Stimulated activated CD4-positive, alpha-beta T cell treated with anti-CD3 and anti-CD28 coated beads, Interleukin-1b, Interleukin-23, amount 100 ng/mL, for 4 hours (primary cell): Measurements from ENCODE around the gene SERPINA3.

Source experiments
- DNase-seq, 2 donors: peaks; one replicate each; pipeline ENCODE4 v3.0.0-alpha.2; 2020; ENCODE audit warnings: low read depth in 2 of 2

The SERPINA3 gene

DNA sequence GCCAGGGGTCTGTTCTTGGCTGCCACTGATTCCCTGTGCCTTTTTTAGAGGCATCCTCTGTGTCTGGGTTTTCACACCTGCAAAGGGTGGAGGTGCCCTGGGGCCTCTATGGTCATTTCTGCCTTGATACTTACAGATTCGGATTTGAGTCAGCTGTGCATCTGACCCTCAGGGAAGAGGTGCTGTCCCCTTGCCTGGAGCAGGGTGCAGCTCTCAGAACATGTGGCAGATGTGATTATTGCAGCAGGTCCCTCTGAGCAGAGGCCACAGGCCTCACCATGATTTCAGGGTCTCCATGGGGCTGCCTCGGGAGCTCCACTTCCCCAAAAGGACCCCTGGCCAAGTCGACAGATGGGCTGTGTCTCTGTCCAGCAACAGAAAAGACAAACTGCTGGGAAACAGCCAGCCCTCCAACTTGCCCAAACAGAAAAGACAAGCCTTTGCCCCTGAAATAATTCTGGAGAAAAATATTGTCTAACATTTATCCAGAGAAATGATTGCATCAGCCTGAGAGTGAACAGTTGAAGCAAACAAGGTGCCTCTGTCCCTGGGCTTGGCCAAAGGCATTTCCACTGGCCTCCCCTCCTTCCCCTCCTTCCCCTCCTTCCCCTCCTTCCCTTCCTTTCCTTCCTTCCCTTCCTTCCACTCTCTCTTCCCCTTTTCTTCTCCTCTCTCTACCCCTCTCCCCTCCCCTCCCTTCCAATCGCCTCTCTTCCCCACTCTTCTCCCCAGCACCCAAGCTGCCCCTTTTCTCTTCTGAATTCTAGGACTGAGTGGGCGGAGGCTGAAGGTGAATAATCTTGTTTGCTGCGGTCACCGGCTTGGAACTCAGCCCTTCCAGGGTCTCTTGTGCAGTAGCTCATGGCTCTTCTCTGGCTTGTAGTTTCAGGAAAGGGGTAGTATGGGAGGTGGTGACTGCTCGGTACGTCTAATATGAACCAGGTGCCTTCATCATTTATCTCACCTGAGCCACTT is 676 bp downstream of the SERPINA3 start:
- DNase-seq, result no peak

DNA sequence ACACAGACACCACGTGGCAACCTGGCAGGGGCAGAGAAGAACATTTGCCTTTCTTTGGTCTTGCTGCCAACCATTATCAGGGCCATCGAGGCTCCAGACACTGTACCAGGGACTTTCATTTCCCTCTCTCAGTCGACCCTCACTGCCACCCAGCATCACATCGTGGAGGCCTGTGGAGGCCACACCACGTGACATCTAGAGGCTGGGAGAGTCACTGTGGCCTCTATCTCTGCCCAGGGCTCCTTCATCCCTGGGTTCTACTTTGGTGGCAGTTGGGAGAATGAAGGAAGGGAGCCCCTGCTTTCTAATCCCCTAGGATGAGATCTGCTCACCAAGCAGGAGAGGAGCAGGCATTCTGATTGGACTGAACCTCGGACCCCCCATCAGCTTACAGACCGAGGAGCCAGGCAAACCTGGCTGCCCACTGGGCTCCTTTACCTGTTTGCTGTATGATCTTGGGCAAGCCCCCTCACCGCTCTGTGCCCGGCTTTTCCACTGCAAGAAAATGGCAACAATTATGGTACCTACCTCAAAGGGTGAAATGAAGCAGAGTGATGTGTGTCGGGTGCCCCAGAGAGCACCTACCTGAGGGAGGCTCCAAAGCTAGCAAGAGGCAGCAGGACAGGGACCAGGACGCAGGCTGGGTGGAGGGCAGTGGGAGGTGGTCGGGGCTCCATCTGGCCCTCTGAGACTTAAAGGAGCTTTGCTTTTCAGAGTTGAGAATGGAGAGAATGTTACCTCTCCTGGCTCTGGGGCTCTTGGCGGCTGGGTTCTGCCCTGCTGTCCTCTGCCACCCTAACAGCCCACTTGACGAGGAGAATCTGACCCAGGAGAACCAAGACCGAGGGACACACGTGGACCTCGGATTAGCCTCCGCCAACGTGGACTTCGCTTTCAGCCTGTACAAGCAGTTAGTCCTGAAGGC is 1.8 kb downstream of the SERPINA3 start:
- DNase-seq, result no peak

DNA sequence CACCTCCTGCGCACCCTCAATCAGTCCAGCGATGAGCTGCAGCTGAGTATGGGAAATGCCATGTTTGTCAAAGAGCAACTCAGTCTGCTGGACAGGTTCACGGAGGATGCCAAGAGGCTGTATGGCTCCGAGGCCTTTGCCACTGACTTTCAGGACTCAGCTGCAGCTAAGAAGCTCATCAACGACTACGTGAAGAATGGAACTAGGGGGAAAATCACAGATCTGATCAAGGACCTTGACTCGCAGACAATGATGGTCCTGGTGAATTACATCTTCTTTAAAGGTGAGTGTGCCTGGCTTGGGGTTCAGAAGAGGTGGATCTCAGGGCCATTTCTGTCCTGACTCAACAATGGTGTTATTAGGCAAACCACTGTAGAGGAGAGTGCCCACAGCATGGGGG is 2.6 kb downstream of the SERPINA3 start:
- no peak for DNase-seq

DNA sequence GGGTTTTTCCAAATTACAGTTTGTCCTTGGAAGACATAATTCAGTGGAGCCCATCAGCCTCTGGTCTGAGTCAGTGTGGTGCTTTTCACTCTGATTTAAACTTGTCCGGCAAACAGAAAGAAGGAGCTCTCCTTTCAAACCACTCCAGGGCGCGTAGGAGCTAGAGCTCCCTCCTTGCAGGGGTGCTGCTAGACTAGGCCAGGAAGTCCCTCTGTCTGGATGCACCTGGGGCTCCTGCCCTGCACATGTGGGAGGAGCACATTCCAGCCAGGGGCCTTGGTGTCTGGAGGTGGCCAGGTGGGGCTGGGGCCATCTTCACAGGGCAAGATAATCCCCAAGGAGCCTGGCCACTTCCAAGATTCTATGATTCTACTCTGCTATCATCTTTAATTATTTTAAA is 3.1 kb downstream of the SERPINA3 start:
- DNase-seq, result no peak

DNA sequence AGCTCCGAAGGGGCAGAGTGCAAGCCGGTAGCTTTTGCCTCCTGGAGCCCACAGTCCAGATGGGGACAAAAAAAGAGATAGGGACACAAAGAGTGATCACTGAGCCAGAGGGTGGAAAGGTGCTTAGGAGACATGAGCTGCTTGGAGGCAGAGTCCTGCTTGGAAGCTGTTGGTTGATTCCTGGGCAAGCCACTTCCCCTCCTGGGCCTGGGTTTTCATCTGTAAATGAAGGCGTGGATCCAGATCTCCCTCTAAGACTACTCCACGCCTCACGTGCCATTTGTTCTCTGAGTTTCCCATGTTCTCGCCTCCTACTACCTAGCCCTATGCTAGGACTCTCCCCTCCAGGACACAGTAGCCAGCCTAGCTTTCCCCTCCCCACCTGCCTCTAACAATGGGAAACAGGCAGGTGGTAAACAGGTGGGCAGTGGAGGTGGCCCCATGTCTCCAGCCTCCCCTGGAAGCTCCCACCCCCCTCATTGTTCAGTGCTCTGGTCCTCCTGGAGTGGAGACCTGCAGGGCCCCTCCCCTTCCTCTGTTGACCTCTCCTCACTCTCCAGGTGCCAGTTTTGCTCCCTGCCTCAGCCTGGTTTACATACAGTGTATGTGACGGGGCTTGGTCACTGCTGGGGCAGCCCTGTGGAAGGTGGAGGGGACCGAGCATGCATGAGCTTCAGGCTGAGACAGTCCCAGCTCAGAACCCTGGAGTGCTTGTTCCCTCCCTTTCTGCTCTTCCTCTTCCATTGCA is 3.8 kb downstream of the SERPINA3 start:
- DNase-seq, result no peak

DNA sequence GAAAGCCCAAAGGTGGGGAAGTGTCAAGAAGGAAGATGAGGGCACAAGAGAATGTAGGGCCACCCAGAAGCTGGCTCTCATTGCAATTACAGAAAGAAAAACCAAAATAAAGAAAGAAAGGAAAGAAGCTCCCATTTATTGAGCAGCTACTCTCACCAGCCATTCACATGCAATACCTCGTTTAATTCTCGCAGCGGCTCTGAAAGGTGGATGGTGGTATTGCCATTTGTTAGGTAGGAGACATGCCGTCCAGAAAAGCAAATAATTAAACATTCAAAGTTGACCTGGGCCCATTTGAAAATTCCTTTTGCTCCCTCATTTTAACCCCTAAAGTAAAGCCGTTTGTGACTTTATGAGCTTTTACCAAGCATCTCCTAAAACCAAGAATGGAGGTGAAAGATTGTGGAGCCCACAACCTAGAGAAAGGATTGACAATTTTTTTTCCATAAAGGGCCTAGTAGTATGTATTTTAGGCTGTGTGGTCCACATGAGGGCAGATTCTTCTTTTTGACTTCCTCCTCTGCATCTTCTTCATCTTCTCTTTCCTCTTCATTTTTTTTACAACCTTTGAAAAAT is 5.3 kb downstream of the SERPINA3 start:
- DNase-seq, result no peak

DNA sequence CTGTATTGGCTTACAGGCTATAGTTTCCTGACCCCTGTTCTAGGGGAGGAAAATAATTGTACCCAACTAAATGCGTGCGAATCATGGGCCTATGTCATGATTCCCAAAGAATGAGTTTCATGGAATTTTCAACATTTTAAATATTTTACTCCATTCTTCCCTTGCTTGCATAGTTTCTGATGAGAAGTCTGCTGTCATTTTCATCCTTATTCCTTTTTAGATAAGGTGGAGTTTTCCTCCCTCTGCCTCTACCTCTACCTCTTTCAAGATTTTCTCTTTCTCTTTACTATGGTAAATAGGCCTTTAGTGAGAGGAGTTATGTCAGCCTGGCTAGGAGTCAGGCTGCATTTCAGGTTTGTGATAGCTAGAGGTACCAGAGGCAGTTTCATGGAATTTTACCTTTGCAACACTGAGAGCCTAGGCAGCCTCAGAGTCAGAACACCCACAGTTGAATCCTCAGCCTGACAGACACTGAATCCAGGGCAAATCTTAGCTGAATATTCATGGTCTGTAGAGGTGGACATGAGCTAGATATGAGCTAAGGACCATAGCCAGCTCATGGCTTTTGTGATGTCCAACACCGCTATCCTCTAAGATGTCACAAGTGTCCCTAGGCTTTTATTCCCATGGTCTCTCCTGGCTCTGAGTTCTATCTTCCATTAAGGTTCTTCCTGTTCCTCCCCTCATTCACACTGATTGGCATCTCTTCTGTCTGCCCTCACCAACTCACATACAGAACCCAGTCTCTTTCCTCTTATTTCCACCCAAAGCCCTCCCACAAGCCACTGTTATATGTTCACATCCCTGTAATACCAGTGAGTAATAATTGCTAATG is 6.0 kb downstream of the SERPINA3 start:
- DNase-seq, result no peak

DNA sequence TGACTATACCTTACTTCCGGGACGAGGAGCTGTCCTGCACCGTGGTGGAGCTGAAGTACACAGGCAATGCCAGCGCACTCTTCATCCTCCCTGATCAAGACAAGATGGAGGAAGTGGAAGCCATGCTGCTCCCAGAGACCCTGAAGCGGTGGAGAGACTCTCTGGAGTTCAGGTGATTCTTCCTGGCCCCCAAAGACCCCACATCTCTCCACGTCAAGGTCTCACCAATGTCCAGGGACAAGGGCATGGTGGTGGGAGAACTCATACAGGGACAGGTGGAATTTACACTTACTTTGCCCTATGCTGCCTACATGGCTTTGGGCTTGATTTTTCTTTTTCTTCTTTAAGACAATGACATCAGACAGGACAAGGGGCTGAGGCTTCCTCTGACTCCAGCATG is 7.1 kb downstream of the SERPINA3 start:
- DNase-seq, result no peak

DNA sequence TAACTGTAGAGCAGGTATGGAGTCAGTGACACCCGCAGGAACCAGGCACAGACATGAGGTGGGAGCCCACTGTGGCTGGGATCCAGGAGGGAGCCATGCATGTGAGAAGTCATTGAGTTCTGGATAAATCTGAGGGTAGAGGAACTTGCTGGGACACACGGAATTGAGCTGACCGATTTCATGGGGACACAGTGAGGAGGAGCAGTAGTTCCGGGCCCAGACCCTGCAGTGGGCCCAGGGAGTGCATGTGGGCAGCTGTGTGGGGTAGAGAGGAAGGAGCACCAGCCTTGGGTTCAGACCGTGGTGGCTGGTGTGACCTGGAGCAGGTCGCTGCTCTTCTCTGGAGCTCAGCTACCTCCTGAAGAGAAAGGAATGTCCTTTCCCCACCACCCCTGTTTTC is 8.4 kb downstream of the SERPINA3 start:
- DNase-seq, result no peak

DNA sequence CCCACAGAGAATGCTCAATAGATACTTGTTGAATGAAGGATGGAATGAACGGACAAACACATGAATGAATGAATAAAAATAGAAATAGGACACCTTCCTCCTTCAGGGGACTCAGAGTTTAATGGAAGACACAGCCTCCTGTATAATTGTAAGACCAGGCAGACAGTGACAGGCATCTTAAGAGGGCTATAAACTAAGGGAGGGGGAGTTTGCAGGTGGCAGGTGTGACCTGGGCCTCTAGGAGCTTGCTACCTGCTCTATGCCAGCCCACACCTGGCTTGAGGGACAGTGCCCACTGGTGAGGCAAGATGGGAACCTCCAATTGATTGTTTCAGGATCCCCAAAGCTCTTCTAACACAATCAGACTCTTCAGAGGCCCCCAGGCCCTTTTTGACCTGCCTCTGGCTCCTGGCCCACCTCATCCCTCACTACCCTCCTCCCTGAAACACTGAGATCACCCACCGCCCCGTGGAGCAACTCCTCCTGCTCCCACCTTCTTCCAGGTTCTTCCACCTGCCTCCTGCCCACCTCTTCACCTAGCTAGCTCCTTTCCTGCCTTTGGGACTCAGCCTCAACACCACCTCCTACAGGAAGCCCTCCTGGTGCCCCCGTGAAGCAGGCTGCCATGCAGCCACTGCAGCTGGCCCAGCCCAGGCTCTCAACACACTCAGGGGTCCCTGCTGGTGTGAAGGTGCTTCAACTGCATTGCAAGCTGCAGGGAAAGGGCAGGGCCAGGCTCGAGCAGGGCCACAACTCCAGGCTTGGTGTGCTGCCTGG is 9.4 kb downstream of the SERPINA3 start:
- DNase-seq, result no peak

DNA sequence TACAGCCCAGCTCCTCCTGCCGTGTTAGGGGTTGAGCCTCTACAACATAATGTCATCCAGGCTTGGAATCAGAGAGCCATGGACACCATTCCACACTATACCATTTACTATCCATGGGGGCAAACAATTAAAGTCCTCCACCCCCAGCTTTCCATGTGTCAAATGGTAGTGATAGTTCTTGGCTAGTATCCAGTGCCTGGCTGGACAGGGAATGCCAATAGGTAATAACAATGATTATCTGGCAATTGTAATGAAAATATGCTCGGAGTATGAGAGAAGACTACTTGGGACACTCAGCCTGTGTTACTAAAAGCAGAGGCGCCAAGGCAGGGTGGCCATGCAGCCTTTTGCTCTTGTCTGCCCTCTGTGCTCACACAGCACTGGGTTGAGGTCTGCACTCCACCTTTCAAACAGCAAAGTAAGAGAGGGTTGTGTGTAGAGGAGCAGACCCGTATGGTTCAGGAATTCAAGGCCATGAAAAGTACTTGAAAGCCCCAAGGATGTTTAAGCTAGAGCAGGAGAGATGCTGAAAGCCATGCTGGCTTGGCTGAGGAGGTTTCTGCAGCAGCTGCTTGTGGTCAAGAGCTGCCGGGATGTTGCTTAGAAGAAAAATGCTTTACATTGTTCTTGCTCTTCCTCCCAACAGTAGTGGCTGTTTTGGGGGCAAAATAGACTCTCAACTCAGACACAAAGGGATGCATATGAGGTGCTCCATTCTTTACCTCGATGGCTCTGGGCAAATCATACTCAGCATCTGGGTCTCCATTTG is 10.6 kb downstream of the SERPINA3 start:
- no peak for DNase-seq

DNA sequence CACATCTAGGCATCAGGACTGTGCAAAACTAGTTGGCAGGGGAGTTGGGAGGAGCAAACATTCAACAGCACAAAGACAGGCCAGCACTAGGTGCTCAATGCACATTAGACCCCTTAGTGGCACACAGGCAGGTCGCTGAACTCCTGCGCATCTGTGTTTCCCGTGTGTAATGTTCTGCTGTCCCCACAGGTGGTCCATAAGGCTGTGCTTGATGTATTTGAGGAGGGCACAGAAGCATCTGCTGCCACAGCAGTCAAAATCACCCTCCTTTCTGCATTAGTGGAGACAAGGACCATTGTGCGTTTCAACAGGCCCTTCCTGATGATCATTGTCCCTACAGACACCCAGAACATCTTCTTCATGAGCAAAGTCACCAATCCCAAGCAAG is 11.2 kb downstream of the SERPINA3 start:
- no peak for DNase-seq

DNA sequence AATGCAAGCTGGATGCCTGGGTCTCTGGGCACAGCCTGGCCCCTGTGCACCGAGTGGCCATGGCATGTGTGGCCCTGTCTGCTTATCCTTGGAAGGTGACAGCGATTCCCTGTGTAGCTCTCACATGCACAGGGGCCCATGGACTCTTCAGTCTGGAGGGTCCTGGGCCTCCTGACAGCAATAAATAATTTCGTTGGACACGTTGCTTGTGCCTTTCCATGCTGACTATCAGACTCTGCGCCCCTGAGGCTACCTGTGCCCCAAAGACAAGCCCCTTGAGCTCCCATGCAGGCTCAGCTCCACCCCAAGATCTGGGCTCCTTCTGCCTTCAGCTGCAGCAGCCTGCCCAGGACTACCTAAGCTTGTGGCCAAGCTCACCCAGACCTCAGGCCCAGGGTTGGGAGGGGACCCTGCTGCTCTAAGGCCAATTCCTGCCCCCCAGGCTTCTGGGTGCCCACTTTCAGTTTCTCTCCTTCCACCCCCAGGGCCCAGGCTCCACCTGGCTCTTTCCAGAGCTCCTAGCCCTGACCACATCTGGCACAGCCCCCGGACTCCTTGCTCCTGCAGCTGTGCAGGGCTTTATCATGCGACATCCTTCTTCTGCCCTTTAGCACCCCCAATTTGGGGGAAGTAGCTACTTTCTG is 11.8 kb downstream of the SERPINA3 start:
- DNase-seq, result no peak

DNA sequence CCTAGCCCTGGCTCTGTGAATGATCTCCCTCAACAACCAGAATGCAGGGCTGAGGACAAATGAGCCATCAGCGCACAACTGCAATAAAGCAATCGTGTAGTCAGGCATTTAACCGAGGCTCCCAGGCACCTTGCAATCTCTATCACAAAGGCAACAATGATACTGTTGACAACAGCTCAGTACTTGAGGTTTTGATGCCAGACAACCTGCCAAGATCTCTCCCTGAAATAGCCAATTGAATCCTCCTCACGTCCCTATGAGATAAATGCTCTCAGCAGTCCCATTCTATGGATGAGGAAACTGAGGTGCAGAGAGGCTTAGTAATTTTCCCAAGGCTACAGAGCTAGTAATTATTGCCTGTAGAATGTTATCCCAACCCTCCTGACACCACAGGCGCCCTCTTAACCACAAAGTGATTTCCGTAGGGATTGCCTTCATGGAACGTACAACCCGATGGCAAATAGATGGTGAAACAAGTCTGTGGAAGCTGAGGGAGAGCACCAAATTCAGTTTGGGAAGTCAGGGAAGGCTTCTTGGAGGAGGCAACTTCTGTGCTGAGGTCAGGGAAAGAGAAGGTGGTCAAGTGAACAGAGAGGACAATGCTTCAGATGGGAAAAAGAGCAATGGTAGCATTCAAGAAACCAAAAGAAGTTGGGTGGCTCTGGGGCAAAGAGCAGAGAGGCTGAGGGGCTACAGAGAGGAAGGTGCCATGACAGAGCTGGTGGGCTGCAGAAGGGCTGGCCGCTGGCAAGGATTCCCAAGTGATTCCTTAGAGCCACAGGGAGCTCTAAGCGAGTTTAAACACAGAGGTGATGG is 12.6 kb downstream of the SERPINA3 start:
- DNase-seq, result no peak

DNA sequence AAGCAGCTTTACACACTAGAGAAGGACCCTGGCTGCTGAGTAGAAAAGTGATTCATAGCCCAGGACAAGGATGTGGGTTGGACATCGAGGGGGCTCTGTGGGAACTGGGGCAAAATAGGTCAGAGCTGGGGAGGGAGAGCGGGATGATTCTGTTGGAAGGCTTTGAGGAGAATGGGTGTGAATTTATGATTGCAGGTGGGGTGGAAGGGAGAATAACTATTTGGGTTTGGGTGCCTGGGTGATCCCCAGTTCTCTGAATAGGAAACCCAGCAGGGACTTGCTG is 13.1 kb downstream of the SERPINA3 start:
- DNase-seq, result no peak

DNA sequence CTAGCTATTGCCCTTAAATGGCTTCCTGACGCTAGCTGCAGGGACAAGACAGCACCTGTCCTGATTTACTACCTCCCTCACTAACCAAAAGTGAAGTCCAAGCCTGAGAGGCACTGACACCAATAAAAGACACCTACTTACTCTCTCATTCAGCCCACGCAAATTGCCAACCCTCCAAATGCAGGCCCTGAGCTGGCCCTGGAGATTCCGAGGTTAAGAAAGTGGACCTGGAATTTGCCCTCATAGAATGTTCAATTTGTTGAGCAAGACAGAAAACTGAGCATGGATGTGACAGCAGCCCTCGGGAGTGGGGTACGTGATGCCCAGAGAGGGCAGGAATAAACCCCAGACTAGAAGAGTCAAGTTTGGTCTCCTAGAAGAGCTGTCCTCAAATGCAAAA is 16.4 kb downstream of the SERPINA3 start:
- DNase-seq, result no peak

DNA sequence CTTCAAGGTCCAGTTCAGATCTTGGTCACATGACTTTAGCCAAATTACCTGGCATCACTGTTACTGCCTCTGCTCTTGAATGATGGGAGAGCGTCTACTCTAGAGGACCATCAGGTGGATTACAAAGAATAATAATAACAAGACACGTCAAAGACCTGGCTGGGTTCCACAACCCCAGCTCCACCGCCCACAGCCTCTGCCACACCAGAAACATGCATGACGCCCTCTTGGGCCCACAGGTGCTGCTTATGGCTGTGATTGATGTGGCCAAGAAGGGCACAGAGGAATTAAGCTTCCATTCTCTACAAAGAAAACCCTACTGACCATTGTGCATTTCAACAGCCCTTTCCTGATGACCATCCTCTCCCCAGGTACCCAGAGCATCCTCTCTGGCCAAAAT is 18.2 kb downstream of the SERPINA3 start:
- DNase-seq, result no peak

DNA sequence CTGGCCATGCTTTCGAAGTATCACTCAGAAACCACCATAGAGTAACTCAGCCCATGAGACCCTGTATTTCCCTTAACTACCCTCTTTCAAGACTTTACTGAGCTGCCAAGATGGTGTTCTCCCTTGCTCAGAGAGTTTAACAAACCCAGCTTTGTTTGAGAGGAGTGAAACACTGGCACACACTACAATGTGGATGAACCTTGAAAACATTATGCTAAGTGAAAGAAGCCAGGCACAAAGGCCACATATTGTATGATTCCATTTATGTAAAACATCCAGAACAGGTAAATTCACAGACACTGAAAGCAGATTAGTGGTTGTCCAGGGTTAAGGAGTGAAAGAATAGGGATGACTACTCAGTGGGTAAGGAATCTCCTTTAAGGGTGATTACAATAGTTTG is 18.9 kb downstream of the SERPINA3 start:
- DNase-seq, result no peak
